GM21360 (cell line): ENCODE results near the gene UBE4B.
"Not testable (repeated sequence)": the region's sequence is repeated elsewhere in the genome, so short reads cannot be mapped to it uniquely, and the experiment has no call there.

Experiments used
- ATAC-seq: cut with Tn5 transposase; IDR thresholded peaks from one replicate; pipeline ENCODE4 v1.9.1; 2021; ENCODE audit warnings: mild to moderate bottlenecking, moderate library complexity; ENCODE audit not compliant: unreplicated experiment

The UBE4B gene

DNA sequence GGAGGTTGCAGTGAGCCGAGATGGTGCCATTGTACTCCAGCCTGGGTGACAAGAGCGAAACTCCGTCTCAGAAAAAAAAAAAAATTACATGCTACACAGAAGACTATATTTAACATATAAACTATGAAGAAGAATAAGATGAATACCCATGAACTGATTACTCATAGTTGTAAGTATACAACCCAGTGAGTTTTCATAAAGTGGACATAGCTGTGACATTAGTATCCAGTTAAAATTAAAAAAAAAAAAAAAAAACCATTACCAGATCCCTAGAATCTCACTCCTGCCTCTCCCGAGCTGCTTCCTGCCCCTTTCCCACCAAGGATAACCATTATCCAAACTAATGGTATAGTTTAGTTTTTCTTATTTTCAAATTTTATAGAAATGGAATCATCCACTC lies 37.4 kb downstream of the UBE4B start:
- no peak for ATAC-seq

- no peak for ATAC-seq
Observed at GRCh38 chr1:10071640-10072039, 38.9 kb downstream of the UBE4B start.

DNA sequence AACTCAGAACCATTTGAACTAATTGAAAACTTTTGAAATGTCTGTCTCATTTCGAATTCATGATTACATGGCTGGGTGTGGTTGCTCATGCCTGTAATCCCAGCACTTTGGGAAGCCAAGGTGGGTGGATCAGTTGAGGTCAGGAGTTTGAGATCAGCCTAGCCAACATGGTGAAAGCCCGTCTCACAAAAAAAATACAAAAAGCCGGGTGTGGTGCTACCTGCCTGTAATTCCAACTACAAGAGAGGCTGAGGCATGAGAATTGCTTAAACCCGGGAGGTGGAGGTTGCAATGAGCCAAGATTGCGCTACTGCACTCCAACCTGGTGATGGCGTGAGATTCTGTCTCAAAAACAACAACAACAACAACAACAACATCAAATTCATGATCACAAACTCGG lies 40.6 kb downstream of the UBE4B start:
- not testable (repeated sequence) for ATAC-seq

DNA sequence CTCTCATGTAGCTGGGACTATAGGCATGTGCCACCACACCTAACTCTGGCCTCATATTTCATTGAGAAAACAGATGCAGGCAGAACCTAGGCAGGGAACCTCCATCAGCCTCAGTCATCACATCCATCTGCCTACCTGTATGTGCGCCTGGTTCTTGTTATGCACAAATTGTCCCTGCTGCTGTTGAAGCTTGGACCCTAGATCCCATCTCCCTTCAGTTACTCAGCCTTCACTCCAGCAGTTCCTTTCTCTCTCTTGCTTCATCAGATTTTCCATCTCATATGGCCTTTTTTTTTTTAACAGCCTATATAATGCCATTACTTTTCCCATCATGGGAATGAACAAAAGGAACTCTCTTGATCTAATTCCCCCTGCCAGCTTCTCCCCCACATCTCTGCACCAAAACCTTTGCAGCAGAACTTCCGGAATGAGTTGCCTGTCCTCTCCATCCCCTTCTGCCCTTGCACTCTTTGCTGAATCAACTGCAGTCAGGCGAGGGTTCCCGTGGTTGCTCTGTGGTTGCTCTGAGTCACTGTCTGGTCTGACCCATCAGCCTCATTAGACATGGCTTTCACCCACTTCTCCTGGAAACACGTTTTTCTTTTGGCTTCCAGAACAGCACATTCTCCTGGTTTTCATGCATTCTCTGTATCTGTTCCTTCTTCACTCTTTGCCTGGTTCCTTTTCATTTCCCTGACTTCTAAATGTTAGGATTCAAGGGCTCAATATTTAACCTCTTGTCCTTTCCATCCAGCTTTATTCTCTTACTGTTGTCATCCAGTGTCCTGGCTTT lies 41.5 kb downstream of the UBE4B start:
- ATAC-seq = no peak

DNA sequence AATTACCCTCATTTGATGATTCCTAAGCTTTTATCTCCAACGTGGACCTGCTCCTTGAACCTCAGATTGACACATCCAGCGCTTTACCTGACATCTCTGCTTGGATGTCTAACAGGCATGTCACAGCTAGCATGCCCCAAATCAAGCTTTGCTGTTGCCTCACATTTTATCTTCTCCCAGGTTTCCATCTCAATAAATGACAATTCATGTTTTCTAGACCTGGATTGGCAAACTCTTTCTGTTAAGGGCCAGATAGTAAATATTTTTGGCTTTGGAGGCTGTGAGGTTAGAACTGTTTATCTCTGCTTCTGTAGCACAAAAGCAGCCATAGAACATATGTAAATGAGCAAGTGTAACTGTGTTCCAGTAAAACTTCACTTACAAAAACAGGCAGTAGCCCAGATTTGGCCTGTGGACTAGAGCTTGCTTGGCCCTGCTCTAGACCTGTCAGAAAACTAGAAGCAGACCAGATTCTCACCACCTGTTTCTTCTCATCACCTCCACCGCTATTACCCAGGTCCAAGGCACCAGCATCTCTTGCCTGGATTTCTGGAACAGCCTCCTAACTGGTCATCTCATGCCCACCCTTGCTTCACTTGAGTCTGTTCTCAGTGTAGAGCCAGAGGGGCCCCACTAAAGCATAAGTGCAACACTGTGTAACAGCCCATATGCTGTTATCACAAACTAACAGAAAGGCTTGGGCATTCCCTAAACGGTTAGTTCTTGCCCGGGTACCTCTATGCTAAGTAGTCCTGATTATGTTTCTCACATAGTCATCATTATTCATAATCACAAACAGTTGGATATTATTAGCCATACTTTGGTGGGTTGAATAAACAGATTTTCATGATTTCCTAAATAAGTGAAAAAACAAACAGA lies 42.3 kb downstream of the UBE4B start:
- ATAC-seq = no peak

- ATAC-seq = no peak
Observed at GRCh38 chr1:10075732-10076131, 43.0 kb downstream of the UBE4B start.

DNA sequence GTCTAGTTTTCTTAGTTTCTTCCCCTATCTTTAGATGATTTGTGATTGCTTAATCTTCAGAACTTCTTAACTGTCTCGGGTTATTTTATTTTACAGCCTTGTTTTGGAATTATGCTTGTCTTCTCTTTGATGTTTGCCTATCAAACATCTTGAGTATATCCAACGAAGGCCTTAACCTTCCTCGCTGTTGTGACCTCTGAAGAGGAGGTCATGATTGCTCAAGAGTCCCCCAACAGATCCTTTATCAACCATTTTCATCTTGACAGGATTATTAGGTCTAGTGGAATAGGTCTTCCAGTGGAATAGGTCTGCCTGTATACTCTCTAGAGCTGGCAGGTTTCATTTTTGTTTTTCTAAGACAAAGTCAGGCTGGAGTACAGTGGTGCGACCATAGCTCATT lies 45.7 kb downstream of the UBE4B start:
- ATAC-seq = no peak

- no peak for ATAC-seq
Observed at GRCh38 chr1:10080523-10080922, 47.8 kb downstream of the UBE4B start.

- ATAC-seq = no peak
Observed at GRCh38 chr1:10082785-10083479, 50.2 kb downstream of the UBE4B start.

DNA sequence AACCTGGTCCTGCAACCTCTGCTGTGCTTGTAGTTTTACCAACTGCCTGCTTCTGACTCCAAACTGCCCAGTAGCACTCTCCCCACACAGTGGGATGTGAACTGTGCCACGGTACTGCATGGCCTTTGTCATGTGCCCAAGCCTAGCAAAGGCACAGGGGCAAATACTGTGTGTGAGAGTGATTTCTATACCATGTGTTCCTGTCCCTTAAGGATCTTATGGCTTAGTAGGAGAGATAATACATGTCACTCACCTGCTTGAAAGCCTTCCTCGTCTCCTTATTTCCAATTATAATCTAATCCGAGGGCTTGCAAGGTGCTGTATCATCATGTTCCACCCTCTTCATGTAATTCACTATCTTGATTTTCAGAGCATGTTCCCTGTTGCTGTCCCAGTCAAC lies 51.3 kb downstream of the UBE4B start:
- no peak for ATAC-seq

- ATAC-seq = no peak
Observed at GRCh38 chr1:10085076-10085475, 52.3 kb downstream of the UBE4B start.

- no peak for ATAC-seq
Observed at GRCh38 chr1:10087210-10087609, 54.5 kb downstream of the UBE4B start.

DNA sequence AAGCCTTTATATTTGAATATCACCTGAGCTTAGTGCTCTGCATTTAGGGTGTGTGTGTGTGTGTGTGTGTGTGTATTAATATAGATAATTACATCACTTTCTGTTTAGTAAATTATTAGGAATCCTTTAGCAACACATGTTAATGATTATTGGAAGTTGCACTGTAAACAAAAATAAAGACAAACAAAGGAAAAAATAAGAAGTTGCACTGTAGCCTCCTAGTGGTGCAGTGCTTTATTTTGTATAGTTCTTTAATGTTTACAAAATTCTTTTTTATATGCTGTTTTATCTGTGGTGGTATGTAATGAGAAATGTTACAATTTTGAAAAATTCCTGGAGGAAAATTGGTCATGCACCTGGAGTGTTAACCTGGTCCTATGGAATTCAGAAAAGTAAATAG lies 69.2 kb downstream of the UBE4B start:
- ATAC-seq = no peak

GRCh38 chr1:10103193-10103592 lies 70.4 kb downstream of the UBE4B start:
- no peak for ATAC-seq

DNA sequence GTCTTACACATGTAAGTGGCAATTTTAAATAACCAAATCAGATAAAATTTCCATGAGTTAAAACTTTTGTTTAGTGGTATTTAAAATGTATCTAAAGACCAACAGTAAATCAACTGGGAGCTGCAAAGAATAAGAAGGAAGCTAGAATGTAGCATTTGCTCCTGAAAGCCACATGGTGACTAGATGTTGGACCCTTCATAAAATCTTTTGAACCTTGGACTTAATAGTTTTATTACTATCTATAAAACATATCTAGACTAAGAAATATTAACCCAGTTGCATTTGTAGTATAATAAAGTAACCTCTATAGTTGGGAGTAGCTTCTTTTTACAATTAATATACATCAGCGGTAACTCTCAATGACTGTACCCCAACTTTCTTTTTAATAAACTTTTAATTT lies 72.1 kb downstream of the UBE4B start:
- ATAC-seq = no peak

GRCh38 chr1:10105484-10105883 lies 72.7 kb downstream of the UBE4B start:
- no peak for ATAC-seq

GRCh38 chr1:10106241-10106640 lies 73.5 kb downstream of the UBE4B start:
- no peak for ATAC-seq

DNA sequence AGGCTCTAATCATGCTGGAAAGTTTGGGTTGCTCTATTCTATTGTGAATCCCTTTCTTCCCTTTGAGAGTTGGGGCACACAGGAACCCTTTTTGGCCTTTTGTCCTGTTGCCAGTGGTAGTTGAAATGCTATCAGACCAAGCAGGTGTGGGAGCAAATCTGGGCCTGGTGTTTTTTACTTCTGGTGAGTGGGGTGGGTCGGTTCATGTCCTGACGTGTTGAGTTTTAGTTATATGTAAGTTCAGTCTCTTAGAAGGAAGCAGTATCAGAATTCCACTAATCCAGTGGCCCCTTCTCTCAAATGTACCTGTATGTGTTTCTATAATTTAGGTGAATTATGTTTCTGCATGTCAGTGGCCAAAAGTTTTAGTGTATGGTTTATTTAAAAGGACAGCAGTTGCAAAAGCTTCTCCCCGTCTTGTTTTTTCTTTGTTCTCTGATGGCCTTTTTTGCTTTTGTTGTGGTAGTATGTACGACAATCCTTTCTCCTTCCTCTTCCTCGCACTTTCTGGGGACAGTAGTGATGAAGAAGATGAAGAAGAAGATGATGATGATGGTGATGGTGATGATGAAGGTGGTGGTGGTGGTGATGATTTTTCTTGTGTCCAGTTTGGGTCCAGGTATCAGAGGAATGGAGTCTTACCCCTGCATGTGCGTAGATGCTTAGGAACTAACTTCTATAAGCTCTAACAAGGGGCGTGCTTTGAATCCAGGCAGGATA lies 74.2 kb downstream of the UBE4B start:
- no peak for ATAC-seq

GRCh38 chr1:10107476-10107847 lies 74.7 kb downstream of the UBE4B start:
- not testable (repeated sequence) for ATAC-seq

- ATAC-seq = no peak
Observed at GRCh38 chr1:10108134-10108663, 75.4 kb downstream of the UBE4B start.
